GM18511 (cell line): ENCODE results near the gene CFC1.
"Not testable (repeated sequence)": the region's sequence is repeated elsewhere in the genome, so short reads cannot be mapped to it uniquely, and the experiment has no call there.

Experiments
- ATAC-seq: cut with Tn5 transposase; IDR thresholded peaks from one replicate; pipeline ENCODE4 v1.9.1; 2021; ENCODE audit warnings: mild to moderate bottlenecking, moderate library complexity; ENCODE audit not compliant: unreplicated experiment

Gene CFC1

GRCh38 chr2:130583582-130583981 lies 15.8 kb downstream of the CFC1 start:
- not testable (repeated sequence) for ATAC-seq

GRCh38 chr2:130582970-130583369 lies 16.4 kb downstream of the CFC1 start:
- not testable (repeated sequence) for ATAC-seq

GRCh38 chr2:130581491-130581890 lies 17.9 kb downstream of the CFC1 start:
- ATAC-seq = not testable (repeated sequence)

GRCh38 chr2:130579121-130579520 lies 20.3 kb downstream of the CFC1 start:
- ATAC-seq = not testable (repeated sequence)

GRCh38 chr2:130577559-130577958 lies 21.8 kb downstream of the CFC1 start:
- ATAC-seq = not testable (repeated sequence)

- not testable (repeated sequence) for ATAC-seq
Measured at GRCh38 chr2:130576209-130576784, 23.1 kb downstream of the CFC1 start.

- not testable (repeated sequence) for ATAC-seq
Measured at GRCh38 chr2:130574230-130574629, 25.1 kb downstream of the CFC1 start.

- not testable (repeated sequence) for ATAC-seq
Measured at GRCh38 chr2:130571929-130572328, 27.4 kb downstream of the CFC1 start.

GRCh38 chr2:130566165-130566564 lies 33.2 kb downstream of the CFC1 start:
- ATAC-seq = not testable (repeated sequence)

GRCh38 chr2:130556441-130556840 lies 42.9 kb downstream of the CFC1 start:
- not testable (repeated sequence) for ATAC-seq

- not testable (repeated sequence) for ATAC-seq
Measured at GRCh38 chr2:130554178-130554577, 45.2 kb downstream of the CFC1 start.

- not testable (repeated sequence) for ATAC-seq
Measured at GRCh38 chr2:130549475-130549874, 49.9 kb downstream of the CFC1 start.

GRCh38 chr2:130548418-130548817 lies 51.0 kb downstream of the CFC1 start:
- ATAC-seq = not testable (repeated sequence)

- not testable (repeated sequence) for ATAC-seq
Measured at GRCh38 chr2:130544978-130545377, 54.4 kb downstream of the CFC1 start.

GRCh38 chr2:130543785-130544528 lies 55.4 kb downstream of the CFC1 start:
- not testable (repeated sequence) for ATAC-seq

- not testable (repeated sequence) for ATAC-seq
Measured at GRCh38 chr2:130542789-130543188, 56.6 kb downstream of the CFC1 start.
